HS-27A (cell line): ENCODE data around the gene TMEM151A.
"Not testable (repeated sequence)": the region's sequence is repeated elsewhere in the genome, so short reads cannot be mapped to it uniquely, and the experiment has no call there.

Source experiments
- DNase-seq: peaks from one replicate; pipeline ENCODE4 v3.0.0-alpha.2; 2012; ENCODE audit warnings: low read depth, missing footprints

TMEM151A gene

GRCh38 chr11:66310324-66310723, 18.6 kb downstream of the TMEM151A start:
- DNase-seq = no peak

- not testable (repeated sequence) for DNase-seq
Observed at GRCh38 chr11:66310803-66311440, 19.2 kb downstream of the TMEM151A start.

DNA sequence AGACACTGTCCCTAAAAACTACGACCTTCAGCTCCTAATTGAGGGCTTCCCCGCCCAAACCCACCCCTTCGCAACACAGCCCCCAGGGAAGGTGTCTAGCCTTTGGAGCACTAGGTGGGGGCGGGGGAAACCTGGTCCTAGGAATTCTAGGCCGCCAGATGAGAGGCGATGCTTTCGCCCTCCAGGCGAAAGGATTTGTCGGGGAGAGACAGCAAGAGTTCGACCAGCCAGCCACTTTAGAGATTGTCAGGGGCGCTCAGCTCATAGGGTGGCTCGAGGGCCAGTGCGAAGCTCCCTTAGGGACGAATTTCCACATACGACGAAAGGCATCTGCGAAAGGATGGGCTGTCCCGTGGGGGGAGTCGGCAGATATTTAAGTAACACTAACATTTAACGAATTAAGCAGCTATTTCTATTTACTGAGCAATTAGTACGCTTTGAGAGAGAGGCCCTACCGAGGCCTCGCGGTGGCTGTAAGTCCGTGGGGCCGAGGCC, 19.8 kb downstream of the TMEM151A start:
- DNase-seq = no peak

DNA sequence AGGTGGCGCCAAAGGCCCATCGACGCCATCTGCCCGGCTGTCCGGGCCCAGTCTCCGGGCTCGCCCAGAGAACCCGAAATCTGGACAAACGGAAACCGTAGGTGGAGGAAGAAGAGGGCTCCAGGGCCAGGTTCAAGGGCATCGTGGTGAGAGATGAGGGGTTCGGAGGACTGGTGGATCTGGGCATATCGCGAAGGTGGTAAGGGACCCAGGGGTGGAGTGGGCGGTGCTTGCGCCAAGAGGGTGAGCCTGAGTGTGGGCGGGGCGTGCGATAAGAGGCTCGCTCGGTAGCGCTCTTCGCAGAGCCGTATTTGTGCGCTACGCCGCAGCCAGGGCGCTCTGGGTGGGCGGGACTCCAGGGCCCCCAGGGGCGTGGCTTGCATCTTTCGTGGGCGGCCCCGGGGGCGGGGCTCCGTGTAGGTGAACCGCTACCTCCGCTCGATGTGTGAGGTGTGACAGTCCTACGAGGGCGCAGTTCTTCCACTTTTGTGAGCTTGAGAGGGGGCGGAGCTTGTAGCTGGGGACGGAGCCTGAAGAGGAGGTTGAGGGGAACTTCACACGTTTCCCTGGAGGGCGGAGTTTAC, 20.4 kb downstream of the TMEM151A start:
- DNase-seq = peak; percentile 91

DNA sequence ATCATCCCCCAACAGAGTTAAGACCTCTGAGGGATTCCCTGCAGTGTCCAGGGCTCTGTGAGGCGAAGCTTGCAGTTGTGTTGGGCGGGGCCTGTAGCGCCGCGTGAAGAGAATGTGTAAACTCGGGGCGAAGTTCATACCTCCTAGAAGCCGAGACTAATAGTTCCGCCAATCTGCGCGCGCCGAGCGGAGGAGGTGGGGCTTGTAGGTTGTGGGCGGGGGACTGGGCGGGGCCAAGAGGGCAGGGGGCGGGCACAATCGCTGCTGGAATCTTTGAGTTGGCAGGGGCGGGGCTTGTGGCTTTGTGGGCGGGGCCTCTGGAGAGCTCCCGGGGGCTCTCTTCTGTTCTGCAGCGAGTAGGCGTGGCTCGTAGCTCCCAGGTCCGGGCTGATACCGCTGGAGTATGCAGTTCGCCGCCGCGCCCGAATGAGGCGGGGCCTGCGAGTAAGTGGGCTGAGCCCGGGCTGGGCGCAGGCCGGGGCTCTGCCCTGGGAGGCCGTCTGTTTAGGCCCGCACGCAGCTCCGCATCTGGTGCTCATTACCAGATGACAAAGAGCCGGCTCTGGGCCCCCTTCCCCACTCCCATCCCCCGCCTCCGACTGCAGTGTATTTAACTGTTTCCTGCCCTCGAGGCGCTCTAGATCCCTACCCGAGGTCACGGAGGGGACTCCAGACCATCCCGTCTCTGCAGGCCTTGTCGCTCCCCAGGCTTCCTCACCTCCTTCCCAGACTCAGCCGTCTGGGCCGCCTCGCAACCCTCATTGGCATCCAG, 21.0 kb downstream of the TMEM151A start:
- peak; percentile 97 for DNase-seq

DNA sequence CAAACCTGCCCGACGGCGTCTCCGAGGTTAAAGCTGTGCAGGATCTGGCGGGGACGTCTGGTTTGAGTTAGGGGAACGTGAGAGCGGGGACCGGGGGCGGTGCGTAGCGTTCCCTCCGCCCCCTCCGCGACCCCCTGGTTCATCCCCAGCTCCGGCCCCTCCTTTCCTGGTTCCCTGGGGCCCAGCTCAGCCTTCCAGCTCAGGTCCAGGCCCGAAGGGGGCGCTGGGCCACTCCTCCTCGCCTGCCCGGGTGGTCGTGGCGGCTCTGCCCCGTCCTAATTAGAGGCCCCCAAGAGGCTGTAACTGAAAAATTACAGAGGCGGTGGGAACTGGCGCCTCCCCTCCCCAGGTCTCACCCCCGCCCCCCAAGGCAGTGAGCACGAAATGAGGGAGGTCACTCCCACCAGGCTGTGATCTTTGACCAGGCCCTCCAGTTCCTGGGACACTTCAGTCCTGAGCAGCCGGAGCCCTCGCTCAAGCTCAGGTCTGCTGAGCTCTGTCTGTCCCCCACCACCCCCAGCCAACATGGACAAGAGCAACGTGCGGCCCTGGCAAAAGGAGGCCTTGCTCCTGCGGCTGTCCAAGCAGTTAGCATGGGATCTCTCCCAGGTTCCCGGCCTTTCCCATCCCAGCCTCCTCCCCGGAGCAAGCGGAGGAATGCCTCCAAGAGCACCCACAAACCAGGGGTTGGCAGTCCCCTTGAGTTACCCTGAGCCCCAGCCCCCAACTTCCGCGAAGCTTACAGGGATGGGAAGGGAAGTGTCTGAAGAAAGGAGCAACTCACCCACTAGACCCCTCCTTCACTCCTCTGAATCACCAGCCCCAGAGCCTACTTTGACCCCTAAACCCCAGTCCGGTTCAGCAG, 21.9 kb downstream of the TMEM151A start:
- DNase-seq = no peak

DNA sequence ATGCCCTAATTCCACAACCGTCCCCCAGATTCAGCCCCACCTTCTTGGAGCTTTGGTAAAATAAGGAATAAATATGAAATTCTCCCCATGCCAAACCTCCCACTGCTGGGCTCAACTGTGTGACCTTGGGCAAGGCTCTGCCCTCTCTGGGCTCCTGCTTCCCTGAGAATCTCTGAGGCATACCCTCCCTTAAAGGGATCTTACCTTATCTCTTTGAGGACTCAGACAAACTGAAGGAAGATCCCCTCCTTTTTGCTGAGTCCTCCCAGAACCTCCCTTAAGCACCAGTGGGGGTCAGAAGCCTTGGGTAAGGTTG, 22.4 kb downstream of the TMEM151A start:
- DNase-seq = no peak

- DNase-seq = no peak
Observed at GRCh38 chr11:66314561-66315497, 23.1 kb downstream of the TMEM151A start.

GRCh38 chr11:66315498-66315885, 23.8 kb downstream of the TMEM151A start:
- DNase-seq = no peak

- no peak for DNase-seq
Observed at GRCh38 chr11:66315921-66316811, 24.5 kb downstream of the TMEM151A start.

DNA sequence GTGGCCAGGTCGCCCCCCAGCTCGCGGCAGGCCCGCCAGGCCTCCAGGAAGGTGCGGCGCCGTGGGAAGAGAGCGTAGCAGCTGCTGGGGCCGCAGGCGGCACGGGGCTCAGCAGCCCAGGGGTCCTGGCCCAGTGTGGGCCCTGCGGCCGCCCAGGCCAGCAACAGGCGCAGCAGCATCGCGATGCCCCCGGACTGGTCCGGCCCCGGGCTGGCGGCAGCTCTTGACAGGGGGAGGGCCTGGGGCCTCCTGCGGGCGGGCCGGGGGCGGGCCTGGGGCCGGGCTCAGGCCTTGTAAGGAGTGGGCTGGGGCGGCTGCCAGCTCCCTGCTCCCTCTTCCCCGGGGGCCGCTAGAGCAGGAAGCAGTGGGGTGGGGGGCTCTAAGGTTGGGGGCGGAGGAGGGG, 25.2 kb downstream of the TMEM151A start, which contains the start of gene CD248:
Gene CD248, minus strand, starts transcription at position 196 of the 403 bp plus-strand sequence. Its CDS starts 17 bp downstream, at position 179.
- DNase-seq = no peak

- DNase-seq = no peak
Observed at GRCh38 chr11:66317322-66317722, 25.6 kb downstream of the TMEM151A start.

DNA sequence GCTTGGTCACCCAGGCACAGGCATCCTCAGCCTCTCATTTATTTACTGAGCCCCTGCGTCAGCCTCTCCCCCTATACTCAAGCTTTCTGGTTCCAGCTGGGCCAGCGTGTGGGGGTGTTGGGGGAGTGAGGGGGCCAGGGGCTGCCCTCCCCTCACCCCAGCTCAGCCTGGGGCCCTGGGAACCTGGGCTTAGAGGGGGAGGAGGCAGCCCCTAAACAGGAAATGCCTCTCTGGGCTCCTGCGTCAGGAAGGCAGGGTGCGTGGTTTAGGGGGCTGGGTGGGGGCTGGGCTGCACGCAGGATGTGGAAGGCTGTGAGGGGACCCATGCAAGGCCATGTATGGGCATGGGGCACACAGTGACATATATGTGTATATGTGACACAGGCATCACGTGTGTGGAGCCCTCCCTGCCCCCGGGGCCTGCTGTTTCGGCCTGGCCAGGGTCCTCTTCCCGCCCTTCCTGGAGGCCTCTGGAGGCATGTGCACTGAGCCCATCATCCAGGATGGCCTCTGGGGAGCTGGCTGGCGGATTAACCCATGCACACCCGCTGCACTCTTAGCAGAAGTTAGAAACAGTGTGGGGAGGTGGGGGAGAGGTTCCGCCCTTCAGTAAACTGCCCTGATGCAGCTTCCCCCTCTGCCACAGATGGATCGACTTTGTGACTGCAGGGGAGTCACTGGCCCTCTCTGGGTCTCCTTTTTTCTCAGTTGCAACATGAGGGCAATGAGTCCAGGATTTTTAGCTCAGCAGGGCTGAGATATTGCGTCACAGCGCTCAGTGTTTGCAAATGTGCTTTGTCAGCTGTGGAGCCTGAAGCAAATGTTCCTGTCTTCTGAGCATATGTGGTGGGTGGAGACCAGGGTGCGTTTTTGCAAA, 26.3 kb downstream of the TMEM151A start:
- no peak for DNase-seq

- DNase-seq = no peak
Observed at GRCh38 chr11:66318600-66318970, 26.9 kb downstream of the TMEM151A start.

DNA sequence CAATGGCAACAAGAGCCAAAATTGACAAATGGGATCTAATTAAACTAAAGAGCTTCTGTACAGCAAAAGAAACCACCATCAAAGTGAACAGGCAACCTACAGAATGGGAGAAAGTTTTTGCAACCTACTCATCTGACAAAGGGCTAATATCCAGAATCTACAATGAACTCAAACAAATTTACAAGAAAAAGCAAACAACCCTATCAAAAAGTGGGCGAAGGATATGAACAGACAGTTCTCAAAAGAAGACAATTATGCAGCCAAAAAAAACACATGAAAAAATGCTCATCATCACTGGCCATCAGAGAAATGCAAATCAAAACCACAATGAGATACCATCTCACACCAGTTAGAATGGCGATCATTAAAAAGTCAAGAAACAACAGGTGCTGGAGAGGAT, 28.6 kb downstream of the TMEM151A start:
- not testable (repeated sequence) for DNase-seq

DNA sequence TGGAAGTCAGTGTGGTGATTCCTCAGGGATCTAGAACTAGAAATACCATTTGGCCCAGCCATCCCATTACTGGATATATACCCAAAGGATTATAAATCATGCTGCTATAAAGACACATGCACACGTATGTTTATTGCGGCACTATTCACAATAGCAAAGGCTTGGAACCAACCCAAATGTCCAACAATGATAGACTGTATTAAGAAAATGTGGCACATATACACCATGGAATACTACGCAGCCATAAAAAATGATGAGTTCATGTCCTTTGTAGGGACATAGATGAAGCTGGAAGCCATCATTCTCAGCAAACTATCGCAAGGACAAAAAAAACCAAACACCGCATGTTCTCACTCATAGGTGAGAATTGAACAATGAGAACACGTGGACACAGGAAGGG, 29.1 kb downstream of the TMEM151A start:
- DNase-seq = not testable (repeated sequence)

GRCh38 chr11:66321606-66322005, 29.9 kb downstream of the TMEM151A start:
- no peak for DNase-seq

DNA sequence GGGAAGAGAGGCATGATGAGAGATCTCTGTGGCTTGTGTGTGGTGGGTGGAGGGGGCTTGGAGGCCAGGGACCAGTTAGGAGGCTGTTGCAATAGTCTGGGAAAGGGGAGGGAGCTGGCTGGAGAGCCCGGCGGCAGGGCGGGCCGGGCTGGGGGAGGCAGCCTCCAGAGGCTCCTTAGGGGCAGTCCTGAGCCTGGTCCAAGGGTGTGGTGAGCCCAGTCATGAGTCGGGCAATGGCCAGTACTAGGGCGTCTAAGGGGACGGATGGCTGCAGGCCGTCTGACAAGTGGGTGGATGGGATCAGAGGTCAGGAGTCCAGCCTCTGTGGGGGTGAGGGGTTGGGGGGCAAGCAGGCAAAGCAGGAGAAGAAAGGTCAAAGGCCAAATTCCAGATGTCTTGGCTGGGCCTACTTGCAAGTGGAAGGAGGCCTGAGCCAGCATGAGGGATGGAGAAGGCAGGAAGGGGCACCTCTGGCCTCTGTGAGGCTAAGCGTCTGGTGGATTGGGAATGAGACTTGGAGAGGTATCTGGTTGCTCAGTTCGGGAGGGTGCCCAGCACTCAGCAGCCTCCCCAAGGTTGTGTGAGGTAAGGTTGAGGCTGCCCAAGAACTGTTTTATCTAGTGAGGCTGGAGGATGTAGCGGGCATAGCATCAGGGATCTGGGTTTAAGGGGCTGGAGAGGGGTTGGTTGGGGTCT, 31.2 kb downstream of the TMEM151A start:
- no peak for DNase-seq
